OCI-LY7 (cell line): ENCODE data around the gene TOX4.

ENCODE experiments used
- EZH2phosphoT487 ChIP-seq: fragments of 200-600 bp; sonication (generic); IDR thresholded peaks from 2 replicates; pipeline ENCODE4 v1.6.1; 2018; ENCODE audit warnings: low read depth, borderline replicate concordance, mild to moderate bottlenecking, mixed run types, antibody characterized with exemption, low read length, moderate library complexity, mixed read lengths
- TF ChIP-seq, protein P1 (sequence below): fragments of 200-600 bp; sonication (generic); conservative IDR thresholded peaks from 2 replicates; pipeline ENCODE4 v1.5.1; 2014; ENCODE audit warnings: mild to moderate bottlenecking, antibody characterized with exemption, low read length, moderate library complexity, mixed read lengths

DNA sequence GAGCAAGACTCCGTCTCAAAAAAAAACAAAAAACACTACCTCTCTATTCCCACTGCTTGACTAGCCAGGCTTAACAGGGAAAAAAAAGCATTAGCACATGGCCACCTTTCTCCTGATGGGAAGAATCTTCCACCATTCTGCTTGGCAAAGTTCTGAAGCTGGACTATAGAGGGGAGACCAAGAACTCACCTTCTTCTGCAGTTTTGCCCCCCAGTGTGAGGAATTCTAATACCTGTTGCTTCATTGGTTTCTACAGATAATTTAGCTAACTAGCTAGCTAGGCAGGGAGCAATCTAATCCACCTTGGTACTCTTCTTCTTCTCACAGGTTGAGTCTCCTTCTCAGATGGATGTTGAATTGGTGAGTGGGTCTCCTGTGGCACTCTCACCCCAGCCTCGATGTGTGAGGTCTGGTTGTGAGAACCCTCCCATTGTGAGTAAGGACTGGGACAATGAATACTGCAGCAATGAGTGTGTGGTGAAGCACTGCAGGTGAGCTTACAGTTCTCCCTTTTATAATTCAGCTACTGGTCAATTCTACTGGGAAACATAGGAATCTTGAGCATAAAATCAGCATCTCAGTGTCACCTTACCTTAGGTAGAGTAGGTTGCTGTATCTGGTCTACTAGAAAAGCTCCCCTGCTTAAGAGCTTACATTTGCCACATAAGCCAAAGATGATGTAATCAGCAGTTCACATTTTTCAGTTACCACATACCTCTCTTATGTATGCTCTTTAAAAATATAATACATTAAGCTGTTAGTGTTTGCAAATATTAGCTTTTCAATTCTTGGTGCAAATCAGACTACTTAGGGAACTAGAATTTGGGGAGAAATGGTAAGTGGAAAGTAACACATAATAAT, 18.1 kb downstream of the TOX4 start:
- TF ChIP-seq, protein P1, sequence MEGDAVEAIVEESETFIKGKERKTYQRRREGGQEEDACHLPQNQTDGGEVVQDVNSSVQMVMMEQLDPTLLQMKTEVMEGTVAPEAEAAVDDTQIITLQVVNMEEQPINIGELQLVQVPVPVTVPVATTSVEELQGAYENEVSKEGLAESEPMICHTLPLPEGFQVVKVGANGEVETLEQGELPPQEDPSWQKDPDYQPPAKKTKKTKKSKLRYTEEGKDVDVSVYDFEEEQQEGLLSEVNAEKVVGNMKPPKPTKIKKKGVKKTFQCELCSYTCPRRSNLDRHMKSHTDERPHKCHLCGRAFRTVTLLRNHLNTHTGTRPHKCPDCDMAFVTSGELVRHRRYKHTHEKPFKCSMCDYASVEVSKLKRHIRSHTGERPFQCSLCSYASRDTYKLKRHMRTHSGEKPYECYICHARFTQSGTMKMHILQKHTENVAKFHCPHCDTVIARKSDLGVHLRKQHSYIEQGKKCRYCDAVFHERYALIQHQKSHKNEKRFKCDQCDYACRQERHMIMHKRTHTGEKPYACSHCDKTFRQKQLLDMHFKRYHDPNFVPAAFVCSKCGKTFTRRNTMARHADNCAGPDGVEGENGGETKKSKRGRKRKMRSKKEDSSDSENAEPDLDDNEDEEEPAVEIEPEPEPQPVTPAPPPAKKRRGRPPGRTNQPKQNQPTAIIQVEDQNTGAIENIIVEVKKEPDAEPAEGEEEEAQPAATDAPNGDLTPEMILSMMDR = no peak
- TF ChIP-seq EZH2phosphoT487 = no peak
